Measurements from ENCODE around the gene ADM2. TPM values are rescaled to one million over a fixed set of nuclear protein-coding genes. Genes with fewer than 3 reads are reported as not detected.
A peak's percentile ranks its signal among the peaks of the same experiment; 100 is the strongest.

The ADM2 gene
- total RNA-seq, 1 experiment from 2014 or later, result 11.9 TPM

- Mint-ChIP-seq H3K4me3 (no peak overlapping the region; a peak in 1 of 5 replicates), H3K27ac (peak overlapping the region in 1 of 3 experiments; percentile 24; a peak in 1 of 7 replicates), H3K4me1 (peaks cover 3 to 9% of the 10 kb centered on the region in 2 experiments; a peak in 3 of 4 replicates), H3K9me3 (no peaks in the 10 kb centered on the region), H3K36me3 (ENCODE audit: insufficient read depth in 1 of 3, low read depth in 3 of 3) (peaks cover 0 to 2% (median 0%) of the 10 kb centered on the region in 3 experiments; a peak in 1 of 7 replicates), H3K27me3 (ENCODE audit: low read depth) (peaks cover 22% of the 10 kb centered on the region)
- no peak overlapping the region for H4K91ac ChIP-seq (ENCODE audit: insufficient read length, low read depth, low read length)
- no peaks in the 10 kb centered on the region for H3K79me2 ChIP-seq (ENCODE audit: insufficient read depth, low read length)
- H2BK20ac ChIP-seq (ENCODE audit: low read depth, low read length, poor library complexity, severe bottlenecking), result no peak overlapping the region
- H2BK5ac ChIP-seq (ENCODE audit: insufficient read length, low read length), result no peak overlapping the region
- H4K8ac ChIP-seq (replicated peaks; ENCODE audit: insufficient read length, low read depth, low read length), result no peak overlapping the region
- H2AK5ac ChIP-seq (ENCODE audit: insufficient read length, low read length), result no peak overlapping the region
- H3K23me2 ChIP-seq (ENCODE audit: insufficient read length, low read depth, low read length, poor library complexity, severe bottlenecking), result peaks cover 7% of the 10 kb centered on the region
- no peak overlapping the region for H3K56ac ChIP-seq (ENCODE audit: insufficient read length, low read depth, low read length)
- no CpG with 5 or more reads among the region's 31 CpGs for WGBS (ENCODE audit: extremely low coverage, insufficient read length, low lambda C conversion rate)
- no peak overlapping the region for H3K4ac ChIP-seq (ENCODE audit: low read depth, low read length)
- no peak overlapping the region for H3K9ac ChIP-seq (ENCODE audit: extremely low read depth, insufficient read length, low read length)
- H2BK12ac ChIP-seq (ENCODE audit: insufficient read length, low read depth, low read length), result no peak overlapping the region
- H3K4me2 ChIP-seq (ENCODE audit: insufficient read depth, insufficient read length, low read length), result no peak overlapping the region
- H3K23ac ChIP-seq (ENCODE audit: insufficient read length, low read depth, low read length), result no peak overlapping the region
- TF ChIP-seq CTCF (conservative IDR thresholded peaks at IDR 0.05), result no peak
- no peaks in the 10 kb centered on the region for H4K20me1 ChIP-seq (ENCODE audit: control insufficient read depth, insufficient read depth, insufficient read length)
- H3T11ph ChIP-seq (ENCODE audit: low read length), result no peak overlapping the region
- no peak overlapping the region; the same call in 1 of the 2 replicates for H3K14ac ChIP-seq (ENCODE audit: insufficient read depth, low read length)
- peaks cover 9% of the 10 kb centered on the region; the same call in 1 of the 2 replicates for H3K27me3 ChIP-seq (ENCODE audit: insufficient read depth, low read length)
- H3K9me3 ChIP-seq (ENCODE audit: control insufficient read depth, low read depth, low read length), result no peaks in the 10 kb centered on the region
- no peak overlapping the region for H2BK15ac ChIP-seq (ENCODE audit: low read depth, low read length)
- H2AFZ ChIP-seq (ENCODE audit: low read length), result no peak overlapping the region
- DNase-seq, result no peak
- H4K5ac ChIP-seq (ENCODE audit: insufficient read length, low read depth, low read length), result no peak overlapping the region
- no peaks in the 10 kb centered on the region for H3K4me1 ChIP-seq (ENCODE audit: insufficient read depth, low read length)
- no peak overlapping the region for H3K18ac ChIP-seq (ENCODE audit: insufficient read length, low read depth, low read length)
- H2BK120ac ChIP-seq (ENCODE audit: low read depth, low read length, poor library complexity, severe bottlenecking), result no peak overlapping the region
- no peak overlapping the region for H3K27ac ChIP-seq (ENCODE audit: insufficient read length, low read depth, low read length)
- H3K79me1 ChIP-seq (ENCODE audit: insufficient read depth, low read depth, low read length, poor library complexity, severe bottlenecking), result no peaks in the 10 kb centered on the region
Measured at GRCh38 chr22:50483977-50484853, 2.9 kb downstream of the ADM2 start.
